ENCODE measurements around the gene GPC5. TPM values are rescaled to one million over a fixed set of nuclear protein-coding genes. Genes with fewer than 3 reads are reported as not detected.

The GPC5 gene
- total and polyA plus RNA-seq, 2 donors (not counting 3 experiments of a cell fraction or from before 2014, with no cell fraction given) = 0.59 to 0.97 TPM

DNA sequence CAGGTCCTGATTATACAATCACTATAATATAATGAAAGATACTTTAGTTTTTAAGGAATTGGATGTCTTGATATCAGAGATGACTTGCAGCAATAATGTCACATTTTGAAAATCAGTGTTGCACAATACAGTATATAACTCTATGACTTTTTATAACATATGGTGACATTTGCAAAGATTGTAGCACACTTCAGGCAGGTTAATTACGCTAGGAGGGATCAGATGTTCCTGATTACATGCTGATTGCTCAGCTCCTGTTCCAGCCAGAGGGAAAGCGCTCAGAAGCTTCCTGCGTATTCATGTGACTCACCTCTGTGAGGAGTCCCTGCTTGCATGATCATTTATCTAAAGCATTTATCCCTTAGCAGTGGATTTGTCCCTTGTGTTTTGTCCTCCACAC lies 265.6 kb downstream of the GPC5 start:
- dilution Hi-C loops (cut with MboI; ENCODE audit: extremely low pct_ligation_motif_present, low sequenced_read_pairs) = no loop called here
- no peak overlapping the region for H3K4me3 ChIP-seq (replicated peaks in 1 of 3; ENCODE audit: insufficient read depth in 1 of 3, low read depth in 1 of 3, low read length in 3 of 3)
- H3K4me1 ChIP-seq (ENCODE audit: control insufficient read depth, extremely low read depth, insufficient read depth, low read length) = no peaks in the 10 kb centered on the region
- H2AFZ ChIP-seq (ENCODE audit: low read depth, low read length) = no peak overlapping the region
- TF ChIP-seq EZH2 (IDR thresholded peaks at IDR 0.05; ENCODE audit: borderline replicate concordance, low read depth, low read length, severe bottlenecking) (no peak), JUN (IDR thresholded peaks at IDR 0.05; ENCODE audit: borderline replicate concordance, insufficient read depth, insufficient read length, low read depth) (no peak), POLR2A (IDR thresholded peaks at IDR 0.05; ENCODE audit: low read depth, low read length) (no peak), FOS (IDR thresholded peaks at IDR 0.05; ENCODE audit: borderline replicate concordance, insufficient read depth, low read length) (no peak), MYC (IDR thresholded peaks at IDR 0.05; ENCODE audit: low read depth, low read length) (no peak), POLR2AphosphoS5 (IDR thresholded peaks at IDR 0.05; ENCODE audit: insufficient read depth, low read depth, low read length) (no peak), GATA2 (IDR thresholded peaks at IDR 0.05; ENCODE audit: insufficient read depth, insufficient read length, low read depth, low read length) (no peak)
- TF ChIP-seq, protein P1, sequence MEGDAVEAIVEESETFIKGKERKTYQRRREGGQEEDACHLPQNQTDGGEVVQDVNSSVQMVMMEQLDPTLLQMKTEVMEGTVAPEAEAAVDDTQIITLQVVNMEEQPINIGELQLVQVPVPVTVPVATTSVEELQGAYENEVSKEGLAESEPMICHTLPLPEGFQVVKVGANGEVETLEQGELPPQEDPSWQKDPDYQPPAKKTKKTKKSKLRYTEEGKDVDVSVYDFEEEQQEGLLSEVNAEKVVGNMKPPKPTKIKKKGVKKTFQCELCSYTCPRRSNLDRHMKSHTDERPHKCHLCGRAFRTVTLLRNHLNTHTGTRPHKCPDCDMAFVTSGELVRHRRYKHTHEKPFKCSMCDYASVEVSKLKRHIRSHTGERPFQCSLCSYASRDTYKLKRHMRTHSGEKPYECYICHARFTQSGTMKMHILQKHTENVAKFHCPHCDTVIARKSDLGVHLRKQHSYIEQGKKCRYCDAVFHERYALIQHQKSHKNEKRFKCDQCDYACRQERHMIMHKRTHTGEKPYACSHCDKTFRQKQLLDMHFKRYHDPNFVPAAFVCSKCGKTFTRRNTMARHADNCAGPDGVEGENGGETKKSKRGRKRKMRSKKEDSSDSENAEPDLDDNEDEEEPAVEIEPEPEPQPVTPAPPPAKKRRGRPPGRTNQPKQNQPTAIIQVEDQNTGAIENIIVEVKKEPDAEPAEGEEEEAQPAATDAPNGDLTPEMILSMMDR (IDR thresholded peaks at IDR 0.05; ENCODE audit: extremely low read depth in 1 of 2, insufficient read depth in 1 of 2, low read depth in 1 of 2, low read length in 2 of 2) = no peak
- TF ChIP-seq, protein P2, sequence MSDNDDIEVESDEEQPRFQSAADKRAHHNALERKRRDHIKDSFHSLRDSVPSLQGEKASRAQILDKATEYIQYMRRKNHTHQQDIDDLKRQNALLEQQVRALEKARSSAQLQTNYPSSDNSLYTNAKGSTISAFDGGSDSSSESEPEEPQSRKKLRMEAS (IDR thresholded peaks at IDR 0.05; ENCODE audit: insufficient read depth, insufficient read length) = no peak
- no peak overlapping the region for H3K27ac ChIP-seq (ENCODE audit: insufficient read depth, low read depth, low read length)
- H4K20me1 ChIP-seq (replicated peaks; ENCODE audit: control insufficient read depth, extremely low read depth, insufficient read depth, low read length) = no peaks in the 10 kb centered on the region
- H3K36me3 ChIP-seq (ENCODE audit: control insufficient read depth in 2 of 2, extremely low read depth in 1 of 2, insufficient read depth in 2 of 2, low read length in 2 of 2) = no peaks in the 10 kb centered on the region
- no peaks in the 10 kb centered on the region for H3K79me2 ChIP-seq (ENCODE audit: control insufficient read depth, insufficient read depth, low read length)
- FAIRE-seq (no peak), DNase-seq (ENCODE audit: low read depth, low spot score) (no peak)
- BruUV-seq (replicated peaks) = no TSS peak
- peaks cover 4% of the 10 kb centered on the region for H3K9me3 ChIP-seq (replicated peaks; ENCODE audit: control insufficient read depth, insufficient read depth, low read length)
- H3K9ac ChIP-seq (replicated peaks; ENCODE audit: extremely low read depth, insufficient read depth, low read length) = no peak overlapping the region
- no peak overlapping the region for H3K4me2 ChIP-seq (ENCODE audit: insufficient read depth, low read length)
- intact Hi-C loops (cut with micrococcal nuclease) = no loop called here
- H3K27me3 ChIP-seq (ENCODE audit: control insufficient read depth in 2 of 2, insufficient read depth in 2 of 2, low read length in 2 of 2) = no peaks in the 10 kb centered on the region
- ChIA-PET CTCF (no interaction called here), POLR2A (no interaction called here)
- H3K9me1 ChIP-seq (replicated peaks; ENCODE audit: control insufficient read depth, extremely low read depth, insufficient read depth, low read length) = no peaks in the 10 kb centered on the region

All from endothelial cell of umbilical vein (primary cell).